ENCODE data around the gene IFNA10.
A peak's percentile ranks its signal among the peaks of the same experiment; 100 is the strongest.
"Not testable (repeated sequence)": the region's sequence is repeated elsewhere in the genome, so short reads cannot be mapped to it uniquely, and the experiment has no call there.

The IFNA10 gene

DNA sequence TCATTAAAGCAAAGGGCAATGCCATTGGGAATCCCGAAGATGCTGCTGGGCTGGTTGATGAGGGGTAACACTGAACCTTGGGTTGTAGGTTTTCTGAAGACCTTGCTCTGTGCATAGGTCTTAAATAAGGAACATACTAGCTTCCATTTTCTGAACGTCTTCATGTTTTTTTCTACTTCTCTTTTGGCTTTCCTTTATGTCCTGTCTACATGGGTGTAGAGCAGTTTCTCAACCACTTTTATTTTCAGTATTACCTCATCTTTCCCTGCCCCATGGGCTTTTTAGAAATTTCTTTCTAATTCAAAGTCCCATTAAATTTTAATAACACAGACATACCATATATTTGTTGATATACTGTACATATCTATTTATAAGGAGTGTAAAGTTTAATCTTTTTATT lies 33.0 kb upstream of the IFNA10 start, which contains the start of gene IFNA14:
Gene IFNA14 (minus strand): TSS at position 95 of the 400 bp plus-strand sequence. CDS start 70 bp downstream, at position 25.
- POLR2A ChIA-PET (ENCODE audit: low non-redundant PET), result no interaction called here
- CTCF ChIA-PET, result interaction anchor here (0.6 to 1.1 kb wide), 2 partner anchors 13 to 79 kb away, joined by 3 to 4 read pairs; no protein-coding TSS in a partner anchor
- no peak within 1 kb of the TSS for H3K27ac ChIP-seq
- DNase-seq (ENCODE audit: low spot score), result no peak
- TF ChIP-seq, protein P1, sequence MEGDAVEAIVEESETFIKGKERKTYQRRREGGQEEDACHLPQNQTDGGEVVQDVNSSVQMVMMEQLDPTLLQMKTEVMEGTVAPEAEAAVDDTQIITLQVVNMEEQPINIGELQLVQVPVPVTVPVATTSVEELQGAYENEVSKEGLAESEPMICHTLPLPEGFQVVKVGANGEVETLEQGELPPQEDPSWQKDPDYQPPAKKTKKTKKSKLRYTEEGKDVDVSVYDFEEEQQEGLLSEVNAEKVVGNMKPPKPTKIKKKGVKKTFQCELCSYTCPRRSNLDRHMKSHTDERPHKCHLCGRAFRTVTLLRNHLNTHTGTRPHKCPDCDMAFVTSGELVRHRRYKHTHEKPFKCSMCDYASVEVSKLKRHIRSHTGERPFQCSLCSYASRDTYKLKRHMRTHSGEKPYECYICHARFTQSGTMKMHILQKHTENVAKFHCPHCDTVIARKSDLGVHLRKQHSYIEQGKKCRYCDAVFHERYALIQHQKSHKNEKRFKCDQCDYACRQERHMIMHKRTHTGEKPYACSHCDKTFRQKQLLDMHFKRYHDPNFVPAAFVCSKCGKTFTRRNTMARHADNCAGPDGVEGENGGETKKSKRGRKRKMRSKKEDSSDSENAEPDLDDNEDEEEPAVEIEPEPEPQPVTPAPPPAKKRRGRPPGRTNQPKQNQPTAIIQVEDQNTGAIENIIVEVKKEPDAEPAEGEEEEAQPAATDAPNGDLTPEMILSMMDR (conservative IDR thresholded peaks at IDR 0.05; ENCODE audit: low read depth), result no peak

DNA sequence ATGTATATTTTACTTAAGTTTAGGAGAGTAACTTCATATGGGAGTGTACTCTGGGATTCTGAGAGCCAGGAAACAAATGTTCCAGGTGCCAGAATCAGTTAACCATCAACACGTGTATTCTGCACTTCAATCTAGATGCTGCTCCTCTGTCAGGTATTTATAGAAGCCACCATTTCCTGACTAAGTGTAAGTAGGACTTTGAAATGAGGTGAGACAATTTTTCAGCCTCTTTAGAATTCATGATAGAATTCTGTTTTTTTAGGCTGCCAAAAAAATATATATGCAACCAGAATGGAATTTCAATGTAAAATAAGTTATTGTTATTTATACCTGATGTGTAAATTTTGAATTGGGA lies 29.4 kb upstream of the IFNA10 start:
- CTCF ChIA-PET, result interaction anchor here (0.6 to 1.9 kb wide), 5 partner anchors 16 to 1695 kb away, joined by 3 to 6 read pairs (median 3); no protein-coding TSS in a partner anchor
- H3K27ac ChIP-seq; DNase-seq (ENCODE audit: low spot score); POLR2A ChIA-PET (ENCODE audit: low non-redundant PET): not testable (repeated sequence)

DNA sequence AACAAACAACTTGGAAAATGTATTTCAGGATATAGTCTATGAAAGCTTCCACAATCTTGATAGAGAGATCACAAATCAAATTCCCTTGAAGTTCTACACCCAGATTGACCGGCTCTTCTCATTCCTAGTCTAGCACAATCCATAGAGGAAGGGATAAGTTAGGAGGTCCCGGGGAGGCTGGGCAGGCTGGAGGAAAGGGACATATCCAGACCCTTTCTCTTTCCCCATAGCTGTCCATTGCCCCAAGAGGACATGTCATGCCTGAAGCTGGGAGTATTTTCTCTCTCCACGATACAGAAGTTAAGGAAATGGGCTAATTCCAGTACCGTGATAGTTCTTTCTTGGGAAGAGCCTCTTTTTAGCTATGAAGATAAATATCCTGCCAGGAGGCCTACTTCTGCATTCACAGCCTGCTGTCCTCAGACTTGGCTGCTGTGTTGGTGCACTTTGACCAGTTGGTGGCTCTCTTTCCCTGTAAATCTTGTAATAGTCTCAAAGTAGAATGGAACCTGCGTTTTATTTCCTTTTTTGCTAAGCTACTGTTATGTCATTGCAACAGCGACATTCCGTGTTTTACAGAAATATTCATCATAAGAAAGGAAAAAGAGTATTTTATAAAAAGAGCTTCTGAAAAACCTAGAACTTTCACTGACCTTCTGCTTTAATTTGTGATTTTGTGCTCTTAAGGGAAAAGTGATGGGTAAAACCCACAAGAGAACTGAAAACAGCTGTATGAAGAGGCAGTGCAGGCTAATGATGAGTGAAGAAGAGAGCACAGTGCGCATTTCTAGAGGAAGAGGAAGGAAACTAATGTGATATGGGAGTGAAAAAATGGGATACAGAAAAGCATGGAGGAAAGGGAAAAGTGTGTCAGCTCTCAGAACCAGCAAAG lies 28.8 kb upstream of the IFNA10 start:
- CTCF ChIA-PET, result interaction anchor here (0.6 to 1.9 kb wide), 6 partner anchors 17 to 1695 kb away, joined by 3 to 6 read pairs (median 4); no protein-coding TSS in a partner anchor
- DNase-seq (ENCODE audit: low spot score), result peak; percentile 13
- H3K27ac ChIP-seq; POLR2A ChIA-PET (ENCODE audit: low non-redundant PET): not testable (repeated sequence)
- TF ChIP-seq, protein P1 (conservative IDR thresholded peaks at IDR 0.05; ENCODE audit: low read depth), result peak; percentile 66

DNA sequence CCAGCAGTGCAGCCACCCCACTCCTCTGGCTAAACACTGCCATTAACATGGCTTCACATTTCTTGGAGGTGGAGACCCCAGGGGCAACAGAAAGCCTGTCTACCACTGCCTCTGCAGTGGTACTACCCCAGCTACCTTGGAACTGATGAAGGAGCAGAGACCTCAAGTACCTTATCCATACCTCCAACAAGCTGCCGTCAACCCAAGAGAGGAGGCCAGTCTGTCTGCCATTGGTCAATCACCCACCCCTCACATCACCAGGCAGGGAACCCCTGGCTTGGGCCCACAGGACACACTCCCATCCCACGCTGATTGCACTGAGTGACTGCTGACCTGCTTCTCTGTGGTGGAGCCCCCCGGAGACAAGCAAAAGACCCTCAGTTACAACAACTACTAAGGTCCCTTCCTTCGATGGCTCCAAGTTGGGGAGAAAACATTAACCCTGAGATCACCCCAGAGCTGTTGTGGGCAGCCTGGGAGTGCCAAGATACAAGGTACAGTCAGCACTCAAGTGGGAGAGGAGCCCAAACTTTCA lies 27.3 kb upstream of the IFNA10 start:
- CTCF ChIA-PET, result interaction anchor here (1.4 kb wide), 1 partner anchor 39 kb away, joined by 4 read pairs; no protein-coding TSS in a partner anchor
- no peak for DNase-seq (ENCODE audit: low spot score)
- TF ChIP-seq, protein P1 (conservative IDR thresholded peaks at IDR 0.05; ENCODE audit: low read depth), result no peak
- no peak overlapping the region for H3K27ac ChIP-seq
- POLR2A ChIA-PET (ENCODE audit: low non-redundant PET), result no interaction called here

DNA sequence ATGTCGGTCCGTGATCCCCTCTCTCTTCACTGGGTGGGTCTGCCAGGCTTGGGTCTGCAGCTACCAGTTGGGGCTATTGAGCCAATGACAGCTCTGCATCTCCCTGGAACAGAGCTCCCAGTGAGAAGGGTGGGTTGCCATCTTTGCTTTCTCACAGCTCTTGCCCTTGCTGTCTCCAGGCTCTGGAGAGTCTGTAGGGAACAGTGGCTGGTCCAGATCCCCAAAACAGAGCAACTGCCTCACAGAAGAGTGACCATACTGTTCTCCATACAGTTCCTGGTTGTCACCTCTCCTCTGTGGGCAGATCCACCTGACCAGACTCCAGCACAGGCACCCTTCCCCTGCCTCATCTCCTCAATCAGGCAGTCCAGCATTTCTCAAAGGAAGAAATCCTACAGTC lies 26.3 kb upstream of the IFNA10 start:
- no peak for DNase-seq (ENCODE audit: low spot score)
- TF ChIP-seq, protein P1 (conservative IDR thresholded peaks at IDR 0.05; ENCODE audit: low read depth), result no peak
- H3K27ac ChIP-seq, result no peak overlapping the region
- ChIA-PET POLR2A (ENCODE audit: low non-redundant PET) (no interaction called here), CTCF (no interaction called here)

DNA sequence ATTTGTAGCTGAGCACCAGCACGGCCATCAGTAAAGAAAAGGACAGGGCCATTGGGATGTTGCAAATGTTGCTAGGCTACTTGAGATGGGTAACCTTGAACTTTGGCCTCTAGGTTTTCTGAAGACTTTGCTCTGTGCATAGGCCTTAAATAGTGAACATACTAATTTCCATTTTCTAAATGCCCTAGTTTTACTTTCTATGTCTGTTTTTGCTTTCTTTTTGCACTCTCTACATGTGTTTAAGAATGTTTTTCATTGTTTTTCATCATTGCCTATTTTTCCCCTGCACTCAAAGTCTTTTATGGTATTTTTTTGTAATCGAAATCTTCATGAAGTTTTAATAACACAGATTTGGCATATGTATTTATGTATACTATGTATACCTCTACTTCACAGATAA lies 21.2 kb upstream of the IFNA10 start, which contains the start of gene IFNA17:
Gene IFNA17 (minus strand): TSS at position 101 of the 400 bp plus-strand sequence. CDS start 49 bp downstream, at position 52.
- TF ChIP-seq, protein P1 (conservative IDR thresholded peaks at IDR 0.05; ENCODE audit: low read depth), result no peak
- ChIA-PET CTCF (no interaction called here), POLR2A (ENCODE audit: low non-redundant PET) (no interaction called here)
- DNase-seq (ENCODE audit: low spot score), result no peak
- no peak within 1 kb of the TSS for H3K27ac ChIP-seq

DNA sequence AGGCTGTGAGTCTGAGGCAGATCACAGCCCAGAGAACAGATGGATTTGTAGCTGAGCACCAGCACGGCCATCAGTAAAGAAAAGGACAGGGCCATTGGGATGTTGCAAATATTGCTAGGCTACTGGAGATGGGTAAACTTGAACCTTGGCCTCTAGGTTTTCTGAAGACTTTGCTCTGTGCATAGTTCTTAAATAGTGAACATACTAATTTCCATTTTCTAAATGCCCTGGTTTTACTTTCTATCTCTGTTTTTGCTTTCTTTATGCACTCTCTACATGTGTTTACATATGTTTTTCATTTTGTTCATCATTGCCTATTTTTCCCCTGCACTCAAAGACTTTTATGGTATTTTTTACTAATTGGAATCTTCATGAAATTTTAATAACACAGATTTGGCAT lies 10.3 kb upstream of the IFNA10 start, which contains the start of gene IFNA16:
Gene IFNA16 (minus strand): TSS at position 101 of the 400 bp plus-strand sequence. CDS start 6 bp downstream, at position 95.
- DNase-seq (ENCODE audit: low spot score); CTCF ChIA-PET; POLR2A ChIA-PET (ENCODE audit: low non-redundant PET); H3K27ac ChIP-seq: not testable (repeated sequence)

DNA sequence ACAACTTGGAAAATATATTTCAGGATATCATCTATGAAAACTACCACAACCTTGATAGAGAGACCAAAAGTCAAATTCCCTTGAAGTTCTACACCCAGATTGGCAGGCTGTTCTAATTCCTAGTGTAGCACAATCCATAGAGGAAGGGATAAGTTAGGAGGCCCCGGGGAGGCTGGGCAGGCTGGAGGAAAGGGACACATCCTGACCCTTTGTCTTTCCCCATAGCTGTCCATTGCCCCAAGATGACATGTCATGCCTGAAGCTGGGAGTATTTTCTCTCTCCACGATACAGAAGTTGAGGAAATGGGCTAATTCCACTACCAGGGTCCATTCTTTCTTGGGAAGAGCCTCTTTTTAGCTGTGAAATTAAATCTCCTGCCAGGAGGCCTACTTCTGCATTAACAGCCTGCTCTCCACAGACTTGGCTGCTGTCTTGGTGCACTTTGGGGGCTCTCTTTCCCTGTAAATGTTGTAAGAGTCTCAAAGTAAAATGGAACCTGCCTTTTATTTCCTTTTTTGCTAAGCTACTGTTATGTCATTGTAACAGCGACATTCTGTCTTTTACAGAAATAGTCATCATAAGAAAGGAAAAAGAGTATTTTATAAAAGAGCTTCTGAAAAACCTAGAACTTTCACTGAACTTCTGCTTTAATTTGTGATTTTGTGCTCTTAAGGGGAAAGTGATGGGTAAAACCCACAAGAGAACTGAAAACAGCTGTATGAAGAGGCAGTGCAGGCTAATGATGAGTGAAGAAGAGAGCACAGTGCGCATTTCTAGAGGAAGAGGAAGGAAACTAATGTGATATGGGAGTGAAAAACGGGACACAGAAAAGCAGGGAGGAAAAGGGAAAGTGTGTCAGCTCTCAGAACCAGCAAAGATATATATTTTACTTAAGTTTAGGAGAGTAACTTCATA lies 6.7 kb upstream of the IFNA10 start:
- CTCF ChIA-PET, result interaction anchor here (0.7 kb wide), 1 partner anchor 11 kb away, joined by 3 read pairs; no protein-coding TSS in a partner anchor
- H3K27ac ChIP-seq; POLR2A ChIA-PET (ENCODE audit: low non-redundant PET); DNase-seq (ENCODE audit: low spot score): not testable (repeated sequence)

DNA sequence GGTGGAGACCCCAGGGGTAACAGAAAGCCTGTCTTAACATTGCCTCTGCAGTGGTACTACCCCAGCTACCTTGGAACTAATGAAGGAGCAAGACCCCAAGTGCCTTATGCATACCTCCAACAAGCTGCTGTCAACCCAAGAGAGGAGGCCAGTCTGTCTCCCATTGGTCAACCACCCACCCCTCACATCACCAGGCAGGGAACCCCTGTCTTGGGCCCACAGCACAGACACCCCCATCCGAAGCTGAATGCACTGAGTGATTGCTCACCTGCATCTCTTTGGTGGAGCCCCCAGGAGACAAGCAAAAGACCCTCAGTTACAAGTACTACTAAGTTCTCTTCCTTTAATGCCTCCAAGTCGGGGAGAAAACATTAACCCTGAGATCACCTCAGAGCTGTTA lies 5.2 kb upstream of the IFNA10 start:
- POLR2A ChIA-PET (ENCODE audit: low non-redundant PET); H3K27ac ChIP-seq; DNase-seq (ENCODE audit: low spot score); CTCF ChIA-PET: not testable (repeated sequence)

DNA sequence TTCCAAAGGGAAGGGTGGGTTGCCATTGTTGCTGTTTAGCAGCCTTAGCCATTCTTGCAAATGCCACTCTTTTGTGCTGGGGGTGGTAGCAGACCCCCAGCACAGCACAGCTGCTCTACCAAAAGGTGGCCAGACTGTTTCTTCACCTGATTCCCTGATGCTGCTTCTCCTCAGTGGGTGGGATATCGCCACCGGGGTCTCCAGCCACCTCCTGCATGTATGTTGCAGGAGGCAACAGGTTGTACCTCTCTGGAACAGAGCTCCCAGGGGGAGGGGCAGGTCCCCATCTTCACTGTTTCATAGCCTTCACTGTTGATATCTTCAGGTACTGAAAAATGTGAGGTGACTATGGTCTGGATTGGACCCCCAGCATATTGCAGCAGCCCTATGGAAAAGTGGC lies 3.8 kb upstream of the IFNA10 start:
- DNase-seq (ENCODE audit: low spot score); CTCF ChIA-PET; POLR2A ChIA-PET (ENCODE audit: low non-redundant PET); H3K27ac ChIP-seq: not testable (repeated sequence)

Data from RWPE1 (cell line).